Fibroblast of lung (primary cell): ENCODE results near the gene MEFV. TPM values are rescaled to one million over a fixed set of nuclear protein-coding genes. Genes with fewer than 3 reads are reported as not detected.
A peak's percentile ranks its signal among the peaks of the same experiment; 100 is the strongest.

Experiments
- DNase-seq, 2 donors: peaks; one replicate each; pipeline versions ENCODE4 v3.0.0 to v3.0.0-alpha.2; 2010; ENCODE audit warnings: low read depth in 2 of 2
- H2AFZ ChIP-seq: 2 replicates; pipeline ENCODE4 v1.5.1; 2012; ENCODE audit warnings: low read length, control low read depth, inconsistent platforms
- H3K27ac ChIP-seq: 2 replicates; pipeline ENCODE4 v1.5.1; 2011; ENCODE audit warnings: low read length, control low read depth; ENCODE audit not compliant: insufficient read depth
- H3K27me3 ChIP-seq: 2 replicates; pipeline ENCODE4 v1.5.1; 2011; ENCODE audit warnings: mild to moderate bottlenecking, low read length; ENCODE audit not compliant: control insufficient read depth, insufficient read depth
- H3K36me3 ChIP-seq: 2 replicates; pipeline ENCODE4 v1.5.1; 2011; ENCODE audit warnings: low read length; ENCODE audit not compliant: control insufficient read depth, insufficient read depth
- H3K4me1 ChIP-seq: 2 replicates; pipeline ENCODE4 v1.5.1; 2011; ENCODE audit warnings: low read length; ENCODE audit not compliant: control insufficient read depth, insufficient read depth; ENCODE audit errors: extremely low read depth
- H3K4me2 ChIP-seq: 2 replicates; pipeline ENCODE4 v1.5.1; 2011; ENCODE audit warnings: low read length, control low read depth; ENCODE audit not compliant: insufficient read depth; ENCODE audit errors: extremely low read depth
- H3K4me3 ChIP-seq, 4 experiments: fragments of 200-600 bp in 1 of 4; sonication (generic) in 1 of 4; replicated peaks in 1 of 4; 2 replicates each; pipeline ENCODE4 v1.5.1; 2011 to 2016; ENCODE audit warnings: low read length in 4 of 4, low read depth in 3 of 4, mild to moderate bottlenecking in 3 of 4, control low read depth in 2 of 4, inconsistent platforms in 1 of 4, mixed read lengths in 1 of 4; ENCODE audit not compliant: insufficient read depth in 1 of 4; ENCODE audit errors: control extremely low read depth in 1 of 4
- H3K79me2 ChIP-seq: 2 replicates; pipeline ENCODE4 v1.5.1; 2012; ENCODE audit warnings: mild to moderate bottlenecking, low read length, inconsistent platforms; ENCODE audit not compliant: control insufficient read depth, insufficient read depth
- H3K9ac ChIP-seq: 2 replicates; pipeline ENCODE4 v1.5.1; 2011; ENCODE audit warnings: mild to moderate bottlenecking, low read length, control low read depth; ENCODE audit not compliant: insufficient read depth
- H3K9me3 ChIP-seq: 2 replicates; pipeline ENCODE4 v1.5.1; 2012; ENCODE audit warnings: low read depth, low read length; ENCODE audit not compliant: control insufficient read depth, insufficient read depth
- H4K20me1 ChIP-seq: 2 replicates; pipeline ENCODE4 v1.5.1; 2011; ENCODE audit warnings: low read length; ENCODE audit not compliant: control insufficient read depth, insufficient read depth; ENCODE audit errors: extremely low read depth
- CTCF ChIP-seq, 2 donors: IDR thresholded peaks in 1 of 2; conservative IDR thresholded peaks in 1 of 2; 1 replicate in 1 of 2; 2 replicates in 1 of 2; pipeline ENCODE4 v1.5.1; 2011 to 2012; ENCODE audit warnings: low read length in 2 of 2, control low read depth in 1 of 2, inconsistent platforms in 1 of 2, low read depth in 1 of 2, mild to moderate bottlenecking in 1 of 2
- EZH2 ChIP-seq: IDR thresholded peaks from 2 replicates; pipeline ENCODE4 v1.5.1; 2012; ENCODE audit warnings: low read length, control low read depth, mild to moderate bottlenecking; ENCODE audit errors: missing control alignments
- polyA plus RNA-seq, 2 donors: library from polyadenylated mRNA; depleted of rRNA in 1 of 2; stranded (reverse) in 1 of 2; unstranded in 1 of 2; fragments of >200 nt; gene quantifications; 2 replicates each; pipeline ENCODE4 v1.2.1, GENCODE V29; 2011 to 2012; ENCODE audit warnings: missing spikeins in 1 of 2
- total RNA-seq: library from RNA; depleted of rRNA; stranded (reverse); fragments of >200 nt; gene quantifications from 2 replicates; pipeline ENCODE4 v1.2.1, GENCODE V29; 2014

Gene MEFV
- total and polyA plus RNA-seq, 2 donors (not counting 1 experiment from before 2014, with no cell fraction given) = 0.17 TPM; not detected in 1

GRCh38 chr16:3285131-3285530, 28.7 kb upstream of the MEFV start:
- peak overlapping the region; percentile 96 for H3K4me2 ChIP-seq
- H3K36me3 ChIP-seq = peaks cover 11% of the 10 kb centered on the region
- H3K4me1 ChIP-seq = peaks cover 2% of the 10 kb centered on the region
- peaks cover 37% of the 10 kb centered on the region for H3K79me2 ChIP-seq
- DNase-seq = no peak
- H2AFZ ChIP-seq = no peak overlapping the region
- no peak overlapping the region for H3K9ac ChIP-seq
- no peaks in the 10 kb centered on the region for H4K20me1 ChIP-seq
- peak overlapping the region in 2 of 4 experiments; percentile 79 to 86 for H3K4me3 ChIP-seq
- TF ChIP-seq EZH2 = no peak
- TF ChIP-seq CTCF (conservative IDR thresholded peaks at IDR 0.05 in 1 of 2, IDR thresholded peaks at IDR 0.05 in 1 of 2; ENCODE audit: low read depth in 1 of 2, low read length in 2 of 2) = no peak
- H3K9me3 ChIP-seq = peaks cover 11% of the 10 kb centered on the region
- no peaks in the 10 kb centered on the region for H3K27me3 ChIP-seq
- no peak overlapping the region for H3K27ac ChIP-seq

GRCh38 chr16:3283543-3284447, 27.4 kb upstream of the MEFV start:
- H3K4me3 ChIP-seq = peak overlapping the region; percentile 79 to 95 (median 88)
- H3K27ac ChIP-seq = peak overlapping the region; percentile 98
- peaks cover under 1% of the 10 kb centered on the region for H3K9me3 ChIP-seq
- TF ChIP-seq EZH2 = no peak
- no peak for TF ChIP-seq CTCF (conservative IDR thresholded peaks at IDR 0.05 in 1 of 2, IDR thresholded peaks at IDR 0.05 in 1 of 2; ENCODE audit: low read depth in 1 of 2, low read length in 2 of 2)
- no peaks in the 10 kb centered on the region for H4K20me1 ChIP-seq
- H3K9ac ChIP-seq = peak overlapping the region; percentile 92
- no peaks in the 10 kb centered on the region for H3K27me3 ChIP-seq
- DNase-seq = peak in 1 of 2 donors; percentile 7
- H3K79me2 ChIP-seq = peaks cover 35% of the 10 kb centered on the region
- no peak overlapping the region for H2AFZ ChIP-seq
- peaks cover 2% of the 10 kb centered on the region for H3K4me1 ChIP-seq
- peak overlapping the region; percentile 96 for H3K4me2 ChIP-seq
- peaks cover 6% of the 10 kb centered on the region for H3K36me3 ChIP-seq

- DNase-seq = peak; percentile 98 to 99
- H3K27me3 ChIP-seq = no peaks in the 10 kb centered on the region
- peaks cover 34% of the 10 kb centered on the region for H3K79me2 ChIP-seq
- H4K20me1 ChIP-seq = no peaks in the 10 kb centered on the region
- H3K4me3 ChIP-seq = peak within 1 kb of the TSS; percentile 79 to 95 (median 90)
- no peak for TF ChIP-seq EZH2
- TF ChIP-seq CTCF (conservative IDR thresholded peaks at IDR 0.05 in 1 of 2, IDR thresholded peaks at IDR 0.05 in 1 of 2; ENCODE audit: low read depth in 1 of 2, low read length in 2 of 2) = no peak
- no peaks in the 10 kb centered on the region for H3K9me3 ChIP-seq
- peak within 1 kb of the TSS; percentile 98 for H3K27ac ChIP-seq
- peaks cover 5% of the 10 kb centered on the region for H3K36me3 ChIP-seq
- H3K4me1 ChIP-seq = peaks cover 2% of the 10 kb centered on the region
- H3K9ac ChIP-seq = peak within 1 kb of the TSS; percentile 96
- H3K4me2 ChIP-seq = peak within 1 kb of the TSS; percentile 100
- peak within 1 kb of the TSS; percentile 98 for H2AFZ ChIP-seq
Measured at GRCh38 chr16:3282730-3283542, 26.5 kb upstream of the MEFV start, which contains the start of gene ZNF263. TSS of gene ZNF263 (plus strand) at chr16:3283491. CDS start at chr16:3283819, 328 bp downstream.
